Measurements from ENCODE around the gene MAP3K4.
A peak's percentile ranks its signal among the peaks of the same experiment; 100 is the strongest.
"Not testable (repeated sequence)": the region's sequence is repeated elsewhere in the genome, so short reads cannot be mapped to it uniquely, and the experiment has no call there.

Gene MAP3K4

GRCh38 chr6:161088676-161089328, 97.2 kb downstream of the MAP3K4 start:
- no peak for DNase-seq

- no peak for DNase-seq
These were observed 99.6 kb downstream of the MAP3K4 start for GRCh38 chr6:161091151-161091550.

- no peak for DNase-seq
These were observed 100.6 kb downstream of the MAP3K4 start for GRCh38 chr6:161091972-161092701.

- no peak for DNase-seq
These were observed 103.4 kb downstream of the MAP3K4 start for GRCh38 chr6:161094955-161095354.

- no peak for DNase-seq
These were observed 104.3 kb downstream of the MAP3K4 start for GRCh38 chr6:161095916-161096315.

- peak; percentile 30 to 56 for DNase-seq
These were observed 108.5 kb downstream of the MAP3K4 start for GRCh38 chr6:161100072-161100471.

- peak in 1 of 2 donors; percentile 19 for DNase-seq
These were observed 109.9 kb downstream of the MAP3K4 start for GRCh38 chr6:161101517-161101916.

- DNase-seq = no peak
These were observed 111.9 kb downstream of the MAP3K4 start for GRCh38 chr6:161103475-161103874.

GRCh38 chr6:161104966-161105365, 113.4 kb downstream of the MAP3K4 start:
- no peak for DNase-seq

GRCh38 chr6:161105408-161105807, 113.8 kb downstream of the MAP3K4 start:
- DNase-seq = no peak

GRCh38 chr6:161107779-161108730, 116.5 kb downstream of the MAP3K4 start:
- no peak for DNase-seq

- DNase-seq = no peak
These were observed 117.3 kb downstream of the MAP3K4 start for GRCh38 chr6:161108916-161109315.

GRCh38 chr6:161109366-161109765, 117.8 kb downstream of the MAP3K4 start:
- no peak for DNase-seq

- DNase-seq = no peak
These were observed 118.6 kb downstream of the MAP3K4 start for GRCh38 chr6:161110028-161110779.

- no peak for DNase-seq
These were observed 119.7 kb downstream of the MAP3K4 start for GRCh38 chr6:161111261-161111660.

- DNase-seq = no peak
These were observed 123.9 kb downstream of the MAP3K4 start for GRCh38 chr6:161115468-161115867.

GRCh38 chr6:161116554-161116953, 125.0 kb downstream of the MAP3K4 start:
- no peak for DNase-seq

- no peak for DNase-seq
These were observed 125.7 kb downstream of the MAP3K4 start for GRCh38 chr6:161117308-161117707.

- DNase-seq = no peak
These were observed 126.4 kb downstream of the MAP3K4 start for GRCh38 chr6:161117942-161118341.

GRCh38 chr6:161123319-161123718, 131.8 kb downstream of the MAP3K4 start:
- DNase-seq = not testable (repeated sequence)

GRCh38 chr6:161125591-161125990, 134.0 kb downstream of the MAP3K4 start:
- no peak for DNase-seq

GRCh38 chr6:161127071-161127740, 135.6 kb downstream of the MAP3K4 start:
- DNase-seq = no peak
